PFSK-1 (cell line): ENCODE results near the gene MYO7A.

Source experiments
- POLR2AphosphoS5 ChIP-seq: IDR thresholded peaks from 2 replicates; pipeline ENCODE4 v1.6.1; 2012; ENCODE audit warnings: low read depth, mild to moderate bottlenecking, control low read depth, low read length, moderate library complexity
- TAF1 ChIP-seq: IDR thresholded peaks from 2 replicates; pipeline ENCODE4 v1.6.1; 2012; ENCODE audit warnings: low read length, control low read depth, borderline replicate concordance; ENCODE audit not compliant: insufficient read depth
- TF ChIP-seq, protein P1 (sequence below), 2 experiments: IDR thresholded peaks; 2 replicates each; pipeline versions ENCODE4 v1.6.1 to v1.8.0; 2011 to 2012; ENCODE audit warnings: low read depth in 2 of 2, low read length in 2 of 2, control low read depth in 1 of 2, inconsistent platforms in 1 of 2, mild to moderate bottlenecking in 1 of 2, moderate library complexity in 1 of 2; ENCODE audit not compliant: insufficient read depth in 1 of 2

DNA sequence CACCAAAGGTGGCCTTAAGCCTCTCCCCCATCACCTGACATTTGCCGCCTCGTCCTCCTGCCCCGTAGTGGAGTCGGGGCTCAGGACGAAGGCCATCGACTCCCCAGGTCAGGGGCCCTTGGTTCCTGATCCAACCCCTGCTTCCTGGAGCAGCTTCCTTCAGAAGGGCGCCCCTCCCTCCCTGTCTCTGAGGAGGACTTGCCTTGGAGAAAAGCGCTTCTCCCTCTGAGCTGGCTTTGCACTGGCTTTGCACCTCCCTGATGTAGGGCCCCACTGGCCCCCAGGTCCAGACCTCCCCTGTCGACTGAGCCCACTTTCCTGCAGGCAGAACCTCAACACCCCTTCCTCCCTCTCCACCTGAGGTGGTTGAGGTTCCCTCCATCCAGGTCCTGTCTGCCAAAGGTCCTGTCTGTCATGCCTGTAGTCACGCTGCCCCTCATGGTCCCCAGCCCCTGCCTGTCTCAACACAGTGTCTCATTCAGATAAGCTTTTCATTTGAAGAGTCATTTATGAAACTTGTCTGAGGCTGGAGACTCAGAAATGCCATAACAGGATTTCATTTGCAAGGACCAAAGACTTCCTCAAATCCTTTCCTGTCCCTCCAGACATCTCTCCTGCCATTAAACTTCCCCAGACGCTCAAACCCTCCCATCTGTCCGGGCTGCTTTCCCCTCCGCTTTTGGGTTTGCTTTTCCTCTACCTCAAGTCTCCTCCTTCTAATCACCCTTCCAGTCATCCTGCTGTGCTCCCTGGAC lies 78.4 kb downstream of the MYO7A start:
- TF ChIP-seq POLR2AphosphoS5 (no peak), TAF1 (no peak)
- TF ChIP-seq, protein P1, sequence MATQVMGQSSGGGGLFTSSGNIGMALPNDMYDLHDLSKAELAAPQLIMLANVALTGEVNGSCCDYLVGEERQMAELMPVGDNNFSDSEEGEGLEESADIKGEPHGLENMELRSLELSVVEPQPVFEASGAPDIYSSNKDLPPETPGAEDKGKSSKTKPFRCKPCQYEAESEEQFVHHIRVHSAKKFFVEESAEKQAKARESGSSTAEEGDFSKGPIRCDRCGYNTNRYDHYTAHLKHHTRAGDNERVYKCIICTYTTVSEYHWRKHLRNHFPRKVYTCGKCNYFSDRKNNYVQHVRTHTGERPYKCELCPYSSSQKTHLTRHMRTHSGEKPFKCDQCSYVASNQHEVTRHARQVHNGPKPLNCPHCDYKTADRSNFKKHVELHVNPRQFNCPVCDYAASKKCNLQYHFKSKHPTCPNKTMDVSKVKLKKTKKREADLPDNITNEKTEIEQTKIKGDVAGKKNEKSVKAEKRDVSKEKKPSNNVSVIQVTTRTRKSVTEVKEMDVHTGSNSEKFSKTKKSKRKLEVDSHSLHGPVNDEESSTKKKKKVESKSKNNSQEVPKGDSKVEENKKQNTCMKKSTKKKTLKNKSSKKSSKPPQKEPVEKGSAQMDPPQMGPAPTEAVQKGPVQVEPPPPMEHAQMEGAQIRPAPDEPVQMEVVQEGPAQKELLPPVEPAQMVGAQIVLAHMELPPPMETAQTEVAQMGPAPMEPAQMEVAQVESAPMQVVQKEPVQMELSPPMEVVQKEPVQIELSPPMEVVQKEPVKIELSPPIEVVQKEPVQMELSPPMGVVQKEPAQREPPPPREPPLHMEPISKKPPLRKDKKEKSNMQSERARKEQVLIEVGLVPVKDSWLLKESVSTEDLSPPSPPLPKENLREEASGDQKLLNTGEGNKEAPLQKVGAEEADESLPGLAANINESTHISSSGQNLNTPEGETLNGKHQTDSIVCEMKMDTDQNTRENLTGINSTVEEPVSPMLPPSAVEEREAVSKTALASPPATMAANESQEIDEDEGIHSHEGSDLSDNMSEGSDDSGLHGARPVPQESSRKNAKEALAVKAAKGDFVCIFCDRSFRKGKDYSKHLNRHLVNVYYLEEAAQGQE (IDR thresholded peaks at IDR 0.05; ENCODE audit: insufficient read depth in 1 of 2, low read depth in 2 of 2, low read length in 2 of 2), result no peak
